ENCODE results near the gene CDH4. TPM values are rescaled to one million over a fixed set of nuclear protein-coding genes. Genes with fewer than 3 reads are reported as not detected.
A peak's percentile ranks its signal among the peaks of the same experiment; 100 is the strongest.

CDH4 gene
- total RNA-seq, 1 donor from 2014 or later = 12.1 TPM

DNA sequence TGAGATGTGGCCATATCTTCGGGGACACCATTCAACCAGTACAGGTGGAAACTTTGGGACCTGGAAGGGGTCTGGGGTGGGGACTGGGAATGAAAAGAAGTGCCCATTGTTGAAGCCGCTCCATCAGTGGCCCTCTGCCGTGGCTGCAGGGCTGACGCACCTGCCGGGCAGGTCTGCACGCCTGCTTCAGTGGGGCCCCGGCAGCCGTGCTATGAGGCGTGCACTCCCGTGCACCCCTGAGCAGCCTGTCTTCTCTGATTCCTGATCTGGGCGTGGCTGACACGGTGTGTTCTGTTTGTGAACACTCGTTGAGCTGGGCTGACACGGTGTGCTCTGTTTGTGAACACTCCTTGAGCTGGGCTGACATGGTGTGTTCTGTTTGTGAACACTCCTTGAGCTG, 657.8 kb downstream of the CDH4 start:
- no peak for FAIRE-seq
- TF ChIP-seq, protein P1, sequence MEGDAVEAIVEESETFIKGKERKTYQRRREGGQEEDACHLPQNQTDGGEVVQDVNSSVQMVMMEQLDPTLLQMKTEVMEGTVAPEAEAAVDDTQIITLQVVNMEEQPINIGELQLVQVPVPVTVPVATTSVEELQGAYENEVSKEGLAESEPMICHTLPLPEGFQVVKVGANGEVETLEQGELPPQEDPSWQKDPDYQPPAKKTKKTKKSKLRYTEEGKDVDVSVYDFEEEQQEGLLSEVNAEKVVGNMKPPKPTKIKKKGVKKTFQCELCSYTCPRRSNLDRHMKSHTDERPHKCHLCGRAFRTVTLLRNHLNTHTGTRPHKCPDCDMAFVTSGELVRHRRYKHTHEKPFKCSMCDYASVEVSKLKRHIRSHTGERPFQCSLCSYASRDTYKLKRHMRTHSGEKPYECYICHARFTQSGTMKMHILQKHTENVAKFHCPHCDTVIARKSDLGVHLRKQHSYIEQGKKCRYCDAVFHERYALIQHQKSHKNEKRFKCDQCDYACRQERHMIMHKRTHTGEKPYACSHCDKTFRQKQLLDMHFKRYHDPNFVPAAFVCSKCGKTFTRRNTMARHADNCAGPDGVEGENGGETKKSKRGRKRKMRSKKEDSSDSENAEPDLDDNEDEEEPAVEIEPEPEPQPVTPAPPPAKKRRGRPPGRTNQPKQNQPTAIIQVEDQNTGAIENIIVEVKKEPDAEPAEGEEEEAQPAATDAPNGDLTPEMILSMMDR (IDR thresholded peaks at IDR 0.05; ENCODE audit: insufficient read depth, low read length, severe bottlenecking) = no peak
- H3K27me3 ChIP-seq (ENCODE audit: control insufficient read depth, insufficient read depth, low read length) = no peaks in the 10 kb centered on the region

DNA sequence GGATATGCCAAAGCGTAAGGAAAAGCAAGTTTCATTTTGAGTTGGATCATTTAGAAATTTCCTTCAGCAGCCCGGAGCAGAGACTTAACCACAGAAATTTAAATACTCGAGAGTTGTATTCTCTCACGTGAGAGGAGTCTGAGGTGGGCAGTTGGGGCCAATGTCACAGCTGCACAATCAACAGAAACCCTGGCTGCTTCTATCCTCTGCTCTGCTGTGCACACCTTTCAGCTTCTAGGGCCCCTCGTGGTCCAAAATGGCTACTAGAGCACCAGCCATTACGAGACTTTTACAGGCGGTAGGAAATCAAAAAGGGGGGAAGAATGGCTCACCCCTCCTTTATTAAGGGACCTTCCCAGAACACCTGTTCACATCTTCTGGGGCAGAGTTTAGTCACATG, 659.8 kb downstream of the CDH4 start:
- no peak overlapping the region for H3K4me3 ChIP-seq (ENCODE audit: low read depth, low read length)
- TF ChIP-seq, protein P1 (IDR thresholded peaks at IDR 0.05; ENCODE audit: insufficient read depth, low read length, severe bottlenecking) = no peak
- DNase-seq (ENCODE audit: low read depth) (no peak), FAIRE-seq (peak; percentile 7)
- no peaks in the 10 kb centered on the region for H3K36me3 ChIP-seq (ENCODE audit: control insufficient read depth, insufficient read depth, low read length)
- no peaks in the 10 kb centered on the region for H3K27me3 ChIP-seq (ENCODE audit: control insufficient read depth, insufficient read depth, low read length)

More for the DNA sequence above, 657.8 kb downstream of the CDH4 start:
- no peak for DNase-seq (ENCODE audit: low read depth)
- H3K36me3 ChIP-seq (ENCODE audit: control insufficient read depth, insufficient read depth, low read length) = no peaks in the 10 kb centered on the region
- H3K4me3 ChIP-seq (ENCODE audit: low read depth, low read length) = no peak overlapping the region

DNA sequence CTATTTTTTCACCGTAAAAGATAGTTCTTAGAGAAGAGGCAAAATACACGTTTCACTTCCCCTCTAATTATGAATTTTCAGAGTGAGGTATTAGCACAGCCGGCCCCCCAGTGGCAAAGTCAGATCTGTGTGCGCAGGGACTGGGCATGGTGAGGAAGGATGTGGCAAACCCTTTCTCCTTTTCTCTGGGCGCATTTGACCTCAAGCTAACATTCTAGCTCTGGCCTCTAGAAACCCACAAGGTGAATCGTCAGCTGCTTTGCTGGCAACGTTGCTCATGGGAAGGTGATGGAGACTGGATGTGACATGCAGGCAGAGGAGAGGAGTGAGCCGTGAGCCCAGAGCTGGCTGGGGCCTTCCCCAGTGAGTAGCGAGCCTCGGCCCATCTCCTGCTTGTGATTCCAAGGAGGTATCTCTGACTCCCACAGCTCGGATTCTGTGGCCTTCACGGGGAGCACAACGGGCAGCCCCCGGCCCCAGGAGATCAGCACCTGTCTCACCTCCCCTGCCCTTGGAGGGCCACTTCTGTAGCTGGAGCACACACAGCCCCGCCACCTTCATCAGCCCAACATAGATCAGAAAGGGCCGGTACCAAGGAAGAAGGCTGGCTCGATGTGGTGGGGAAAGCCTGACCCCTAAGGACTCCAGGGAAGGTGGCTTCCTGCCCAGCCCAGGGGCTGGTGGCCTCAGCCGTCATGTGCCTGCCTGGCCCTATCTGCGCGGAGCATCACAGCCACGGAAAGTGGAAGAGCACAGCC, 660.8 kb downstream of the CDH4 start:
- TF ChIP-seq, protein P1 (IDR thresholded peaks at IDR 0.05; ENCODE audit: insufficient read depth, low read length, severe bottlenecking) = no peak
- no peaks in the 10 kb centered on the region for H3K36me3 ChIP-seq (ENCODE audit: control insufficient read depth, insufficient read depth, low read length)
- H3K27me3 ChIP-seq (ENCODE audit: control insufficient read depth, insufficient read depth, low read length) = no peaks in the 10 kb centered on the region
- FAIRE-seq (no peak), DNase-seq (ENCODE audit: low read depth) (no peak)
- no peak overlapping the region for H3K4me3 ChIP-seq (ENCODE audit: low read depth, low read length)

DNA sequence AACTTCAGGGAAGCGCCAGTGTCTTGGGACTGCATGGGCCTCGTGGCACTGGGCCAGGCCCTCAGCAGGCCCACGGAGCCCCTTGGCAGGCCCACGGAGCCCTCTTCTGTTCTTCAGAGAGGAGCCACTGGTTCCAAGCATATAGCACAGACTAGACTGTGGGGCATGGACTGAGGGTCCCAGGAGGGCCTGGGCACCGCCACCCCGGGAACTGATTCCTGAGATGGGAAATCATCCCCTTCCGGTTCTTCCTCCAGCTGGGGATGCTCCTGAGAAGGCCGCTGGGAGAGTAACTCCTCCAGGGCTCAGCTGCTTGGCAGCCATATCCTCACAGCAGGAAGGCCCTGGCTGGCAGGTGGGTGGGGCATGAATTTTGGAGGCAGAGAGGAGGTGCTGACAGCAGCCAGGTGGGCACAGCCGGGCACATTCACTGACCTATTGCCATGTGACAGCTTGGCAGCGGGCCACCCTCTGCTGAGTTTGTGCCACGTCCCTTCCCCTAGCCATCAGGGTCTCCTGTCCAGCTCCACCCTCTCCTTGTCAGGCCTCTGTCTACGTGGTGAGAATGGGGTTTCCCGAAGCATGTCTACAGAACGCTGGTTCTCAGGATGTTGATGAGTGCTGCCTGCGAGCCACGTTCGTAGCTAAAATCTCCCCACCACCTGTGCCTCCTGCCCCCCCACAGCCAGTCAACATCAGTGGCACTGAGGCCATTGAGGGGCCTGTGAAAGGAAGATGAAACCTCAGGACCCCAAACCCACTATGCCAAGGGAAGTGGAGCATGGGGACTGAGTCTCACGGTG, 661.6 kb downstream of the CDH4 start:
- H3K4me3 ChIP-seq (ENCODE audit: low read depth, low read length) = no peak overlapping the region
- H3K36me3 ChIP-seq (ENCODE audit: control insufficient read depth, insufficient read depth, low read length) = no peaks in the 10 kb centered on the region
- FAIRE-seq (no peak), DNase-seq (ENCODE audit: low read depth) (no peak)
- TF ChIP-seq, protein P1 (IDR thresholded peaks at IDR 0.05; ENCODE audit: insufficient read depth, low read length, severe bottlenecking) = no peak
- no peaks in the 10 kb centered on the region for H3K27me3 ChIP-seq (ENCODE audit: control insufficient read depth, insufficient read depth, low read length)

DNA sequence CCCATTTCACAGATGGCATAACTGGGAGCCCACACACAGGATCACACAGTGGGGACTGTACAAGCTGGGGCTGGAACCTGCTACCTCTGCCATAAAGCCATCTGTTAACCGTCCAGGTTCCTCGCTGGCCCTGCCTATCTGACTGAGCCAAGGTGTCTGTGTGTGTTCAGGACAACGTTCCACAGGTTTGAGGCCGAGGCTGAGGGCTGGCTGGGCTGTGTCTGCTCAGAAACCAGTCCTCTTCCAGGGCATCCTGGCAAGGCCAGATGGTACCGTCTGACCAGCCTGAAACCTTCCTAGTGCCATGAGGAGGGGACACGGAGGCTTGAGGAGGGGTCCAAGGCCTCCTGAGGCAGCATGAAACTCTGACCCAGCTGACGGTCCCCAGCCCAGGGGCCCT, 663.0 kb downstream of the CDH4 start:
- DNase-seq (ENCODE audit: low read depth) (no peak), FAIRE-seq (no peak)
- H3K4me3 ChIP-seq (ENCODE audit: low read depth, low read length) = no peak overlapping the region
- H3K36me3 ChIP-seq (ENCODE audit: control insufficient read depth, insufficient read depth, low read length) = no peaks in the 10 kb centered on the region
- TF ChIP-seq, protein P1 (IDR thresholded peaks at IDR 0.05; ENCODE audit: insufficient read depth, low read length, severe bottlenecking) = no peak
- H3K27me3 ChIP-seq (ENCODE audit: control insufficient read depth, insufficient read depth, low read length) = no peaks in the 10 kb centered on the region
